HTR-8/SVneo (cell line): ENCODE data around the gene ZNF385C.
"Not testable (repeated sequence)": the region's sequence is repeated elsewhere in the genome, so short reads cannot be mapped to it uniquely, and the experiment has no call there.

Experiments
- DNase-seq: peaks from one replicate; pipeline ENCODE4 v3.0.0; 2011; ENCODE audit warnings: low spot score, mixed read lengths; ENCODE audit not compliant: insufficient read length
- FAIRE-seq: peaks from 2 replicates; lab custom pipeline; 2011; peaks lifted over from hg19 to GRCh38; lab: Jason Lieb, UNC

Gene ZNF385C, protein sequence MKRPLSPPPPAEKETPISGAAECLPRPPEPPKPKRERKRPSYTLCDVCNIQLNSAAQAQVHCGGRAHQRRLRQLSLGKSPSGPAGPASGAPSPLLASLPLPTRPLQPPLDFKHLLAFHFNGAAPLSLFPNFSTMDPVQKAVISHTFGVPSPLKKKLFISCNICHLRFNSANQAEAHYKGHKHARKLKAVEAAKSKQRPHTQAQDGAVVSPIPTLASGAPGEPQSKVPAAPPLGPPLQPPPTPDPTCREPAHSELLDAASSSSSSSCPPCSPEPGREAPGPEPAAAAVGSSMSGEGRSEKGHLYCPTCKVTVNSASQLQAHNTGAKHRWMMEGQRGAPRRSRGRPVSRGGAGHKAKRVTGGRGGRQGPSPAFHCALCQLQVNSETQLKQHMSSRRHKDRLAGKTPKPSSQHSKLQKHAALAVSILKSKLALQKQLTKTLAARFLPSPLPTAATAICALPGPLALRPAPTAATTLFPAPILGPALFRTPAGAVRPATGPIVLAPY

DNA sequence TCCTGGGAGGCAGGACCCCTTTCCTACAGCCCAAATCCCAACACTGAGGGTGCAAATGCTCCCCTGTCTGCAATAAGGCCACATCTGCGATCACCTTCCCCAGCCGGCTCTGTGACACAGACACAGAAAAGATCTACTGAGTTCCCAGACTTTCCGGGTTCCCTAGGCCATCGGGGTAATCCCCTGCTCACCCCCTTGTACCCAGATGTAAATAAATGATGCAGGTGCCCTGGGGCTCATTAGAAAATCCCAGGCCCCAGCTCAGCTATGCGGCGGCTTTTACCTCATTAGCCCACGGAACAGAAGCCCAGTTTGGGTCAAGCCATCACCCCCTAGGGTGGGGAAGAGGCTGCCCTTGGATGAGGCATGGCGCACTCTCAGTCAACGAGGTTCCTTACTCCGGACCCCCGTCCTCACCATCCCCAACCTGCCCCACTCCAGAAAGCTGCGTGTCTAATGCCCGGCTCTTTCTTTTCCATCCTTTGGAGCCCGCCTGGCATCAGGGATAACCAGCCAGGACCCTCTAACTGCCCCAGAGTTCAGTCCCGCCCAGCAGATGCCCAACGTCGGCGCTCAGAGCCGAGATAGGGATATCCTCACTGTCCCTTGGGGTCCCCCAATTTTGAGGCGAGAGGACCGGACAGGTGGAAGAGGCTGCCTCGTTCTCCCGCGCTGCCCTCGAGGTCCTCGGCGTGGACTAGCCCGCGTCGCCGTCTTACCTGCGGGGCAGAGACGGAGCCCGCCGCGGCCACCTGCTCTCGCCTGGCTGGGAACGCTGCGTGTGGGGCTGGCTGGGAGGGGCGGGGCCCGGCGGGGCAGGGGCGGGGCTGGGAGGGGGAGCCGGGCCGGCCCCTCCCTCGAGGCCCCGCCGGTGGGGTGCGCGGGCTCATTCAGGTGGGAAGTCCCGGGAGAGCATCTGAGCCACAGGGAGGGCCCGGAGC, at the start of gene ZNF385C:
TSS of gene ZNF385C (minus strand) at position 783 of the 941 bp plus-strand sequence. CDS start 35,417 bp downstream, outside the sequence.
- FAIRE-seq: no peak

DNA sequence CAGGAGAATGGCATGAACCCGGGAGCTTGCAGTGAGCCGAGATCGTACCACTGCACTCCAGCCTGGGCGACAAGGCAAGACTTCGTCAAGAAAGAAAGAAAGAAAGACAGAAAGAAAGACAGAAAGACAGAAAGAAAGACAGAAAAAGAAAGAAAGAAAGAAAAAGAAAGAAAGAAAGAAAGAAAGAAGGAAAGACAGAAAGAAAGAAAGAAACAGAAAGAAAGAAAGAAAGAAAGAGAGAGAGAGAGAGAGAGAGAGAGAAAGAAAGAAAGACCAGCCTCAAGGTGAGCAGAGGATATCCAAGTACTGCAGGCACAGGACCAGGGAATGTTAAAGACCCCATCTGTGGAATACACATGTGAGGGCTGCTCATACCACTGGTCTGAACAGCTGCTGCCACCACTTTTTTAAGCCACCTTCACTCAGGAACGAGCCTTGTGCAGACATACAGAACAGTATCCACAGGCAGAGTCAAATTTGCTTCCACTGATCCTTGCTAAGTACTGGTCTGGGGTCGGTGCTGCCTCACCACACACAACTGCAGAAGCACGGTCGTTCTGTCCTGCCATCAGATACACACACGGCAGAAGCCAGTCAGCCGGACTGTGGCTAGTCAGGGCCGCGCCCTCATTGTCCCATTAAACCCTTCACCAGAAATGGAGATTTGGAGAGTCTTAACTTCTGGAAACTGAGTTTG, 48.8 kb upstream of the ZNF385C start:
- no peak for FAIRE-seq
- no peak for DNase-seq

More for the DNA sequence above, at the start of gene ZNF385C:
- DNase-seq: no peak

DNA sequence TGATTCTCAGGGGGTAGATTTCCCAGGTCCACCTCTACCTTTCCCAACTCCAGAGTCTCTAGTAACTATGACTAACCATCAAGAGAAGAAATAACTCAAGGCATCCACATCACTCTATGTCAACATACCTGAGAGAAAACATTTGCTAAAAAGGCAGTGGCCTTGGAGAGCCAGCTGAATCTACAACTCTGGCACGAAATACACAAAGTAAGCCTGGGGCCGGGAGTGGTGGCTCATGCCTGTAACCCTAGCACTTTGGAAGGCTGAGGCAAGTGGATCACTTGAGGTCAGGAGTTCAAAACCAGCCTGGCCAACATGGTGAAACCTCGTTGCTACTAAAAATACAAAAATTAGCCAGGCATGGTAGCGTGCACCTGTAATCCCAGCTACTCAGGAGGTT, 44.9 kb upstream of the ZNF385C start:
- not testable (repeated sequence) for FAIRE-seq, DNase-seq

- peak; percentile 97 for FAIRE-seq
- DNase-seq: peak; percentile 76
Observed at GRCh38 chr17:42142371-42142896, 44.2 kb upstream of the ZNF385C start.

GRCh38 chr17:42141382-42141781, 43.1 kb upstream of the ZNF385C start:
- FAIRE-seq (peak; percentile 86), DNase-seq (no peak)

GRCh38 chr17:42140690-42141089, 42.4 kb upstream of the ZNF385C start:
- FAIRE-seq, DNase-seq: not testable (repeated sequence)

- FAIRE-seq: no peak
- DNase-seq: no peak
Observed at GRCh38 chr17:42138749-42139492, 40.6 kb upstream of the ZNF385C start.

GRCh38 chr17:42136654-42137051, 38.4 kb upstream of the ZNF385C start:
- DNase-seq (no peak), FAIRE-seq (no peak)

GRCh38 chr17:42135664-42136653, 37.7 kb upstream of the ZNF385C start:
- FAIRE-seq (peak; percentile 75), DNase-seq (peak; percentile 52)

DNA sequence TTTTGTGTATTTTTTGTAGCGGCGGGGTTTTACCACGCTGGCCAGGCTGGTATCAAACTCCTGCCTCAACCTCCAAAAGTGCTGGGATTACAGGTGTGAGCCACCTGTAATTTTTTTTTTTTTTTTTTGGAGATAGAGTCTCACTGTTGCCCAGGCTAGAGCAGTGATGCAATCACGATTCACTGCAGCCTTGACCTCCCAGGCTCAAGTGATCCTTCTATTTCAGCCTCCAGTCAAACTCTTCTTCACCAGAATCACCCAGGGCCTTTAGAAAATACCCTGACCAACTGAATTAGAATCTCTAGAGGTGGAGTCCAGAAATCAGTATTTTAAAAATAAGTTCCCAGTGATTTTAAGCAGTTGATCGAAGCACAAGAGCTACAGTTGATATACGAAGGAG, 36.9 kb upstream of the ZNF385C start:
- FAIRE-seq: no peak
- DNase-seq: no peak

DNA sequence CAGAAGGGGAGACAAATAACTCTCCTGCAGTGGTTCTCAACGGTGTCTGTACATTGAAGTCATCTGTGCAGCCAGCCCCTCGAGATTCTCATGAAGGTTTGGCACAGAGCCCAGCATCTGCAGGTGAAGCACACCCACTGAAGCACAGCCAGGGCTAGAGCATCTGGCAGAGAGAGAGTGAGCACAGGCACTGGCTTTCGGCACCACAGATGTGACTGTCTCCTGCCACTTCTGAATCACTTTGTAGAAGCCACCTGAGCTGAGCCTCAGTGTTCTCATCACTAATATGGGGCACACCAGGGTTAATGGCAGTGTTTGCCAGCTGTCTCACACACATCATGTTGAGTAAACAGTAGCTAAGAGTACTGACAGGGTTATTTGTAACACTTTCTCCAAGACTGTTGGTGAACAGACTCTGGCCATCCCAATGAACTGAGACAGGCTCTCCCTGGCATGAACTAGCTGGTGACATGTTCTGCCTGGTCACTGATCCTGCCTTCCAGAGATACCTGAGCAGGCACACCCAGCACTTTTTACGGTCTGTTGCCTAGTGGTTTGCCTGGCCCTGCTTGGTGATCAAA, 35.3 kb upstream of the ZNF385C start:
- FAIRE-seq (no peak), DNase-seq (no peak)

DNA sequence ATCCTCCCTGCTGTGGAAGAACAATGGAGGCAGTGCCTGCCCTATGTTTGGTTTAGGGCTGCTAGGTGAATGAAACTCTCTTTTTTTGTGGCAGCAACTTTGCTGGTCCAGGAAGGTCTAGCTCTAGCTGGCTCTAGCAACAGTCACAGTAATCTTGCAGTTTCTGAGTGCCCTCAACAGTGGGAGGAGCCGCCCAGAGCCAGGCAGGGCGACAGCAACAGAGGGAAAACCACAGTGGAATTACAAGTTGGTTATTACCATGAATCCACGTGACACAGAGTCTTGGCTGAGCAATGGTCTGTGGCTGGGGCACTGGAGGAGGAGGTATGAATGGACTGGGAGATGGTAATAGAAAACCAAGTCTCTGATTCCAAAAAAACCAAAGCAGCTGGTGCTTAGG, 34.7 kb upstream of the ZNF385C start:
- FAIRE-seq: no peak
- DNase-seq: no peak

- no peak for FAIRE-seq
- no peak for DNase-seq
Observed at GRCh38 chr17:42131981-42132432, 33.7 kb upstream of the ZNF385C start.

DNA sequence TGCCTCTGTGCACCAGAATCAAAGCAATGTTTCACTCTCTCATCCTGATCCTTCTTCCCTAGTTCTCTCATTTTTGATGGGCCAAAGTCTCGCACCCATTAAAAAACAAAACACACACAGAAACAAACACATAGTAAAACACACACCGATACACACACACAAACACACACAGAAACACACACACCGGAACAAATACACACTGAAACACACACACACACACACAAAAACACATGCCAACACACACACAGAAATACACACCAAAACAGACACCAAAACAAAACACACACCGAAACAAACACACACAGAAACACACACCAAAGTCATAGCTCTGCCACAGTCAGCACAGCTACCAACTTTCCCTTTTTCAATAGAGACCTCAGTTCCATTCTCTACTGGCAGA, 33.0 kb upstream of the ZNF385C start:
- FAIRE-seq: peak; percentile 55

GRCh38 chr17:42130310-42130936, 32.1 kb upstream of the ZNF385C start:
- no peak for FAIRE-seq

More for the DNA sequence above, 33.0 kb upstream of the ZNF385C start:
- DNase-seq: no peak

GRCh38 chr17:42129109-42129837, 31.0 kb upstream of the ZNF385C start:
- no peak for DNase-seq
- FAIRE-seq: no peak

More at GRCh38 chr17:42130310-42130936, 32.1 kb upstream of the ZNF385C start:
- DNase-seq: no peak
